Activated CD4-positive, CD25-positive, alpha-beta regulatory T cell treated with anti-CD3 and anti-CD28 coated beads, Interleukin-2, amount 50 U/mL, for 24 hours (primary cell): ENCODE results near the gene ID3.
"Not testable (repeated sequence)": the region's sequence is repeated elsewhere in the genome, so short reads cannot be mapped to it uniquely, and the experiment has no call there.

ENCODE experiments used
- ATAC-seq, 2 donors: fragments of 150-1000 bp; cut with Tn5 transposase; one replicate each; pipeline ENCODE4 v1.10.0; 2021; ENCODE audit warnings: mild to moderate bottlenecking in 1 of 2, moderate library complexity in 1 of 2

ID3 gene

DNA sequence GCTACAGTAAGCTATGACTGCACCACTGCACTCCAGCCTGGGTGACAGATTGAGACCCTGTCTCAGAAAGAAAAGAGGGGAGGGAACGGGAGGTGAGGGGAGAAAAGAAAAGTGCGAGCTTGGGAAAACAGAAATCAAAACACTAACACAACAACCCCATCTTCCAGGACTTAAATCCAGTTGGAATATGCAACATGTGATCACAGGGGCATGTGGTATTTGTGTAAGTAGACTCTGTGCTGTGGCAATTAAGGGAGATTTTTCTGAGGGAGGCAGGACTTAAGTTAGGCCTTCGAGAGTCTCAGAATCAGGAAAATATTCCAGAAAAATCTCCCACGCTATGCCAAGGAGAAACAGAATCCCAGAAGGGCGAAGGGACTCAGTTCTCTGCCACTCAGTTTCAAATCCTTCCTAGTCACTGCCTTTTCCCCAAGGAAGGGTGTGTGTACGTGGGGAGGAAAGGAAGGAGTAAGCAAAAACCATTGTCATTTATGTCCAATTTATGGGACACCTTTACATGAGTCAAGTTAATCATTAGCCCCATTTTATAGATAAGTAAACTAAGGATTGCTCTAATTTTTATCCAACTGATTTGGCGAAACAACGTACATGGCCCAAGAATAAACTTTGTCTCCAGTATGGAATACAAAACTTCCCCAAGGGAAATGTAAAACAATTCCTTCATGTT lies 12.3 kb downstream of the ID3 start:
- ATAC-seq = no peak

DNA sequence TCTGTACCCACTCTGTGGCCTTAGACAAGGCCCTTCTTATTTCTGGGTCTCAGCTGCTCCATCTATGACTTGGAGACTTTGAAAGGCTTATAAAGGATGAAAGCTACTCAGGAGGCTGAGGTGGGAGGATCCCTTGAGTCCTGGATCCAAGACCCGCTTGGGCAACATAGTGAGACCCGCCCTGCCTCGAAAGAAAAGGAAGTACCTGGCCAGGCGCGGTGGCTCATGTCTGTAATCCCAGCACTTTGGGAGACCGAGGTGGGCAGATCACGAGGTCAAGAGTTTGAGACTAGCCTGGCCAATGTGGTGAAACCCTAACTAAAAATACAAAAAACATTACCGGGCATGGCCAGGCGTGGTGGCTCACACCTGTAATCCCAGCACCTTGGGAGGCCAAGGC lies 13.4 kb downstream of the ID3 start:
- no peak for ATAC-seq

DNA sequence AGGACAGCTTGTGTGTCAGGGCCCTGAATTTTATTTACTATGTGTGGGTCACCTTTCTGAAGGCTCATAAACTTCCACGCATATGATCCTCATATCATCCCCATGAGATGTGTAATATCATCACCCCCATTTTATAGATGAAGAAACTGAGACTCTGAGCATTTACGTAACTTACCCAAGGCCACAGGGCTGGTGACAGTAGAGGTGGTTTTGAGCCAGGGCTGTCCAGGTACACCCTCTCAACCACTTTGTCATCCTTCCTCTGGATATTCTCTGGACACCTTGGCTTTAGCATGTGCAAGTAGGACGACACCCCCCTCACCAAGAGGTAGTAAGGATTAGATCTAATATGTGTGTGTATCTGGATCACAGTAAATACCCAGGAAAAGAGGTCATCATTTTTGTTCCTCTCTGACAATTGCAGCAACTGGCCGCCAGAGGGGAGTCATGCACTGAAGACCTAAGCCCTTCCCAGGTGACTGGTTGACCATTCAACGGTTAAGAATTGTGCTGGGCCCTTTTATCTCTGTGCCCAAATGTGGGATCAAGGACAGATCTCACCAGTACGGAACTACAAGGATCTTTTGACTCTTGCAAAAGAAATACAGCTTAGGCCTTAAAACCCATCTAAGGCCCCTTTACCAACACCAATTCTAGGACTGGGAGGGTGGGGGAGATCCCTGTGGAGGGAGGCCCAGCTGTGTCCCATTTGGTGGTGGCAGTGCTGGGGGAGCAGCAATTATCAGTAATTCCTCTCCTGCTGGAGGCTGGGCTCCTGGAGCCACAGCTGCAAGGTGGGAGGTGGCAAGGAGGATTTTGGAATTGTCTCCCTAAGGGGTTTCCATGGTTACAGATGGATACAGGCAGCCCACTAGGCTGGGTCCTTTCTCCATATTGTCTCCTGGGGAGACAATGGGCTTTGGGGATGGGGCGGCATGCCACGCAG lies 14.6 kb downstream of the ID3 start:
- peak; percentile 19 to 31 for ATAC-seq

DNA sequence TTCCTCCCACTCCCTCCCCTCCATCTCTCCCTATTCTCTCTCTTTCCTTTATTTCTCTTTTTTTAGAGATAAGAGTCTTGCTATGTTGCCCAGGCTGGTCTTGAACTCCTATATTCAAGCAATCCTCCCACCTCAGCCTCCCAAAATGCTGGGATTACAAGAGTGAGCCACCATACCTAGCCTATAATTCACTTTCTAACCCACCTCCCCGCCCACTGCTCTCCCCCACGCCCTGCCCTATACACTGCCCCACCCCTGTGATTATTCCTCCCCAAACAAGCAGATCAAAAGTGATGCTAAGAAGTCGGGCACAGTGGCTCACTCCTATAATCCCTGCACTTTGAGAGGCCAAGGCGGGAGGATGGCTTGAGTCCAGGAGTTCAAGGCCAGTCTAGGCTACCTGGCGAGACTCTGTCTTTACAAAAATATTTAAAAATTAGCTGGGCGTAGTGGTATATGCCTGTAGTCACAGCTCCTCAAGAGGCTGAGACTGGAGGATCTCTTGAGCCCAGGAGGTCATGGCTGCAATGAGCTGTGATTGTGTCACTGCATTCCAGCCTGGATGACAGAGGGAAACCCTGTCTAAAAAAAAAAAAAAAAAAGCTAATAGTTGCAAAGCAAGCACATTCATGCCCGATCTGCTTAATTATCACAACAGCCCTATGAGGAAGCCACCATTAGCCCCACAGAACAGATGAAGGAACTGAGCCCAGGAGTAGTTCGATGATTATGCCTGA lies 15.4 kb downstream of the ID3 start:
- ATAC-seq = no peak

DNA sequence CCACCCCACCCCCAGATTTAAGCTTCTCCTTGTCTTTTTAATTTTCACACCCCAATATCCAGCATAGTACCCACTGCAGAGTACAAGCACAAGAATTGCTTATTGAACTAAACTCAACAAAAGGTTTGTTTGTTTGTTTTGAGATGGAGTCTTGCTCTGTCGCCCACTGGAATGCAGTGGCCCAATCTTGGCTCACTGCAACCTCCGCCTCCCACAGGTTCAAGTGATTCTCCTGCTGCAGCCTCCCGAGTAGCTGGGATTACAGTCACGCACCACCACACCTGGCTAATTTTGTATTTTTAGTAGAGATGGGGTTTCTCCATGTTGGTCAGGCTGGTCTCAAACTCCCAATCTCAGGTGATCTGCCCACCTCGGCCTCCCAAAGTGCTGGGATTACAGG lies 16.4 kb downstream of the ID3 start:
- not testable (repeated sequence) for ATAC-seq

DNA sequence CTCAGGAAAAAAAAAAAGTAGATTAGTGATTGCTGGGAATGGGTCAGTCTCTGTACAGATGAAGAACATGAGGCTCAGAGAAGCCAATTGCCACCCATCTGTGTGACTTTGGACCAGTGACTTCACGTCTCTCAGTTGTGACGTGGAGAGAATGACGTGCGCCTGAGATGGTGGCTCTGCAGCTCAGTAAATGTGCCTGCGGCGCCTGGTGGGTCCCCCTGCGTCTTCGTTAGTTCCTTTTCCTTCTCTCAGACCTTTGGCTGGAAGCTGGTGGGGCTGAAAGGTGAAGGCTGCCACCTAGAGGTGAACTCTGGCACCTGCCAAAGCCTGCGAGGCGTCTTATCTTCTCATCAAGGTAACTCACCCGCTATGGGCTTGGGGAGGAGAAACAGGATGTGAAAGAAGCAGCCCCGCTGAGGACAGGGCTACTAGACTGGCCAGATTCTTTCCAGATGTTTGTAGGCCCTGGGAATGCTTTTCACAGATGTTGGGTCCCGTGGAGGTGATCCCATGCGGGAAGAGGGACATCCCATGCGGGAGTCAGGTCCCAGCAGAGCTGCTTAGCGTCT lies 19.5 kb downstream of the ID3 start:
- peak; percentile 94 to 95 for ATAC-seq

DNA sequence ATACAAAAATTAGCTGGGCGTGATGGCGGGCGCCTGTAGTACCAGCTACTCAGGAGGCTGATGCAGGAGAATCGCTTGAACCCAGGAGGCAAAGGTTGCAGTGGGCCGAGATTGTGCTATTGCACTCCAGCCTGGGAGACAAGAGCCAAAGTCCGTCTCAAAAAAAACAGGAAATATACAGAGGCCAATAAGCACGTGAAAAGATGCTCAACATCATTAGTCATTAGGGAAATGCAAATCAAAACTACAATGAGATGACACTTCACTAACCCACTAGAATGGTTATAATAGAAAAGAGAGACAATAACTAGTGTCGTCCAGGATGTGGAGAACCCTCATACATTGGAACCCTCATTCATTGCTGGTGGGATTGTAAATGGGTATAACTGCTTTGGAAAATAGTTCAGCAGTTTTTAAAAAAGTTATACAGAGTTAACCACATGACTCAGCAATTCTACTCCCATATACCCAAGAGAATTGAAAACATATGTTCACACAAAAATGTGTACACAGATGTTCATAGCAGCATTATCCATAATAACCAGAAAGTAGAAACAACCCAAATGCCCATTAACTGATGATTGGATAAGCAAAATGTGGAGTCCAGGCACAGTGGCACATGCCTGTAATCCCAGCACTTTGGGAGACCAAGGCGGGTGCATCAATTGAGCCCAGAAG lies 21.9 kb downstream of the ID3 start:
- ATAC-seq = no peak

DNA sequence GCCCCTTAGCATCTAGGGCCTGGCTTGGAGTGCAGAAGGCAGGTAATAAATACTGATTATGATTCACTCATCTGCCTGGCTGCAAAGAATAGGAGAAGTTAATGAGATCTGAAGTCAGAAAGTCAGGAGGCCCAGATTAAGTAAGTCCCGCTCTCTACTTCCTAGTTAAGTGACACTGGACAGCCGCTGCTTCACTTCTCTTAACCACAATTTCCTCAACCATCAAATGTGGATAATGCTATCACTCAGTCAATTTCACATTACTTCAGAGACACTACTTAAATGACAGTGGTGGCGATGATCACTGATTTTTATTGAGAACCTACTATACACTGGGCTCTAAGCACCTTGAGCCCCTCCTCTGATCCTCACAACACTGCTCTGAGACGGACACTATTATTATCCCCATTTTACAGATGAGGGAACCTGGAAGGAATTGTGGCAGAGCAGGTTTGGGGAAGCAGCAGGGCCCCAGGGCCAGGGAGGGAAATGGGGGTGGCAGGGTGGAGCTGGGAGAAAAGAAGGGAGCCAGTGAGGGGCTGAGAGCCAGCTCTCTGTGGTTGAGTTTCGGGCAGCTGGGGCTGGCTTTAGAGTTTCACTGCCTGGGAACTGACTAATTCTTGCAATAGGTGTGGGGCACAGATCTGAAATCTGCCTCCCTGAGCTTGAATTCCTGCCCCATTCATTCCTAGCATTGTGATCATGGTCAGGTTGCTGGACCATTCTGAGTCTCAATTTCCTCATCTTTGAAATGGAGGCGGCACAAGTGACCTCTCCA lies 25.9 kb downstream of the ID3 start:
- ATAC-seq = peak; percentile 53 to 56

DNA sequence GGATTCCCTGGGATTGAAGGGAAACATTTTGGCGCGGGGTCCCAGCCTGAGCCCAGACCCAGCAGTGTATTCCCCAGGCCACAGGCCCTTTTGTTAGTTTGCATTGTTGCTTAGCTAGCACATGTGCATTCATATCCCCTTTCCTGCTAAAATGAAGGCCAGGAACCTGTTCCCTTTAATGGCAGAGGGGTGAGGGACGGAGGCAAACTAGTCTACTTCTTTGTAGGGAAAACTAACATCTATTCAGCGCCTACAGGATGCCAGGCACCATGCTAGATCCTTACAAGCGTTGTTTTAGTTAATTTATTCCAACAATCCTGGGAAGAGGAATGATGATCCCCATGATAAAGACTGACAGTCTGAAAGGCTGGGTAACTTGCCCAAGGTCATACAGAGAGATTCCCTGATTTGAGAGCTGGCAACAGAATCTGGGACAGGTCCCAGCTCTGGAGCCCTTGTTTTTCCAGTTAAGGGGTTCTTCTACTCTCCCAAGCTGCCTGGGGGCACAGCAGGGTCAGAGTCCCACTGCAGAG lies 27.7 kb downstream of the ID3 start:
- ATAC-seq = no peak

DNA sequence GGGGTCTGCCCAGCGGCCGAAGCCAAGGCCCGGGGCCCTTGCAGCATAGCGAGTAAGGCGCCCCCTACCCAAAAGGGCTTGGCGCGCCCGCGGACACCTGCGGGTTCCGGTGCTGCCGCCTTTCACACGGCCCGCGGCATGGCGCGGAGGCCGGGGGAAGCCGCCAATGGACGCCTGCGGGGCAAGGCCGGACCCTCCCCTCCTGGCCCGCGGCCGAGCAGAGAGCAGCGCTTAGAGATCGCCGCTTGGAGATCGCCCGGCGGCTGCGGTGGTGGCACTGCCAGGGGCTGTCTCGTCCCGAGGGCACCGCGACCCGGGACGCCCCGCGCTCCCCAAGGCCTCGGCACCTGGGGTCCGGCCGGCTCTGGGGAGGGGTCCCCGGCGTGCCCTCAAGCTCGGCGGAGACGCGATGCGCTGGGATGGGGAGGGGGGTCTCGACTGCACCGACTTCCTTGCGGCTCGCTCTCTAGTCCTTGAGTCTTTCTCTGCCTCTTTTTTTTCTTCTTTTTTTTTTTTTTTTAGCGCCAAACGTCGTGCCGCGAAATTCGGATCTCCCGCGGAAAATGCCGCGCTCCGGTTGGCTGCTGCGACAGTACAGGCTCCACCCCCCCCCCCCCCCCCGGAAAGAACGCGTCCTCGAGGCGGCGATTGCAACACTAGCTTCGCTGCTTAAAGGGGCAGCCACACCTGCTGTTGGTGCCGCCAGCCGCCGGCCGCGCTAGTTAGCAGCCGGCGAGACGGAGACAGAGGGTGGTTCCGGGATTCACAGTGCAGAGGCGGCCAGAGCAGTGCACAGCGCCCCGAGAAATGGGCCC lies 28.3 kb downstream of the ID3 start, which contains the start of gene E2F2:
Gene E2F2 (minus strand): TSS at position 487 of the 815 bp plus-strand sequence. CDS start 440 bp downstream, at position 47.
- ATAC-seq = peak; percentile 72

DNA sequence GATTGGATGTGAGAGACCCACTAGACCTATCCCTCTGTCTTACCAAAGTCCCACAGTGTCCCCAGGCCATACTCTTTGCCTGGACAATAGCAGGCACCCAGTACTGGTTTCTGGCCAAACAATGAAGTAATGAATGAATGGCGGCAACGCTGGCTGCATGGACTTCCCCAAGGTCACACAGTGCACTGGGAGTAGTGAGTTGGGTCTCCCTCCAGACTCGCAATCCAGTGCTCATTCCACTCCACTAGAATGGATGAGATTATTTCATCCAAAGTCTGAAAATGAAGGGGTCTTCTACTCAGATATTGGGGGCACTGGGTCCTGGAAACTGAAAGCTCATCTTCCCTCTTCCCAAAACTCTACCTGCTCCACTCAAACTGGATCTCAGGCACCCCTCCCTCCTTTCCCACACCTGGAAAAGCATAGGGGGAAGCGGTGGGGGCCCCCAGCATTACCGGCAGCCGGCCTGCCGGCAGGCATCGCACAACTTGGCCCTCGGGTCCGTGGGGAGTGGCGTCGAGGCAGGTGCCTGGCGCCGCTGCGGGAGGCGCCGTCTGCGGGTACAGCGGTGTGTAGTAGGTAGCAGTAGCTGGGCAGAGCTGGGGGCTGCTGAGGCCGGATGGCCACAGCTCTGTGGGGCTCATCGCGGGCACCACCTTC lies 29.1 kb downstream of the ID3 start:
- ATAC-seq = no peak

DNA sequence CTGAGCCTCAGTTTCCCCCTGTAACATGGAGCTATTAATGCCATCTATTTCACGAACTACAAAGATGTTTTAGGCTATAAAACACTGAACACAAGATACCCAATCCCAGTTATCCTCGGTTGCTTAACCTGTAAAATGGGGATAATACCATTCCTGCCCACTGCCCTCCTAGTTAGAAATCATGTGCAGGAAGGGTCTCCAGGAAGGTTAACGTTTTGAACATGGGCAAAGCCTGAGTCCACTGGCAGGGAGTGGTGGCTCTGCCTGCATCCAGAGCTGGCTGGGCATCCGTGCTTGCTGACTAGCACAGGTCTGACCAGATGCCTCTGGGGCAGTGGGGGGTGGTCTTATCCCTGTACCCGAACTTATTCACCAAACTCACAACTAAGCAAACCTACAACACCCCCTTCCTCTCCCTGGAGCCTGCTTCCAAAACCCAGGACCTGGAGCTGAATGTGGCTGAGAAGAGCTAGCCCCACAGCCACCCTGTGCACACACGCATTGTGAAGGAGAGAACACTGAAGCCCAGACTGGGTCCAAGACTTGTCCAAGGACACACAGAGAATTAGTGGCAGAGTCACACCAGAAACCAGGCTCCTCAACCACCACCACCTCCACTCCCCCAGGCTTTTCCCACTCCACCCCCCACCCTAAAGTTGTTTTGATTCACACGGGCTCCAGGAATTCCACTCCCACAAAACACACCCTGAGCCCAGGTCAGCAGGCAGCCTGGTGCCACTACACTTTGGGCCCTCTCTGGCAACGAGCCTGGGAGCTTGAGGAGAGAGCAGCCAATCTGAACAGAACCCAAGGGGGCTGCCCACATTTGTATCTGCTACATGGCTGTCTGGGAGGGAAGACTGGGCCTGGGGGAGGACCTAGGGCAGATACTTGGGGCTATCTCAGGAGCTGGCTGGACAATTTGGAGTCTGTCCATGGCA lies 29.9 kb downstream of the ID3 start:
- no peak for ATAC-seq

DNA sequence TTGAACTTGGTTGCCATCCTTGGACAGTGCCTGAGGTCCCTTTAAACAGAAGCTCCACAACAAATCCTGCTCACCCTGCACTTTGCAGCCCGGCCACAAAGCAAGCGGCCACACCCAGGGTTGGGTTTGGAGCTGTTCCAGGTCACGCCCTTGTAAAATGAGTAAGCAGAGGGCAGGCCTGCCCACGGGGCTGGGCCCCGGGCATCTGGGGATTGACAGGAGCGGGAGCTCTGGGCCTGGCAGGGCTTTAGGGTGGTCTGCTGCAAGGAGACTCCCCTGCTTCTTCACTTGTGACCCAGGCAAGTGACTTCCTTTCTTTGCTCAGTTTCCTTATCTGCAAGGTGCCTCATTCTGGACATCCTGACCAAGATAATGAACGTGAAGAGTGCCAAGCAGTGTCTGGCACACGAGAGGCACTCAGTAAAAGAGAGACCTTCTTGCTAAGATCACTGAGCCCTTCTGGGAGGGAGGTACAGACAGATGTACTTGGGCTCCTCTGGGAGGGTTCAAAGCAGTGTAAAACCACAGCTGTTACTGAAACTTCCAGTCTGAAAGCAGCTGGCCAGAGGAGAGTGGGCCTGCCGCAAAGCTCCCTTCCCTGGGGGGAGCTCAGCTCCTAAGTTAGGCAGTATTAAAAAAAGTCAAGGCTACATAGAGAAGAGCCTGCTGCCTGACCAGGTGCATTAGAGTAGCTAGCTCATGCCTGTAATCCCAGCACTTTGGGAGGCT lies 30.9 kb downstream of the ID3 start:
- peak; percentile 63 to 66 for ATAC-seq

DNA sequence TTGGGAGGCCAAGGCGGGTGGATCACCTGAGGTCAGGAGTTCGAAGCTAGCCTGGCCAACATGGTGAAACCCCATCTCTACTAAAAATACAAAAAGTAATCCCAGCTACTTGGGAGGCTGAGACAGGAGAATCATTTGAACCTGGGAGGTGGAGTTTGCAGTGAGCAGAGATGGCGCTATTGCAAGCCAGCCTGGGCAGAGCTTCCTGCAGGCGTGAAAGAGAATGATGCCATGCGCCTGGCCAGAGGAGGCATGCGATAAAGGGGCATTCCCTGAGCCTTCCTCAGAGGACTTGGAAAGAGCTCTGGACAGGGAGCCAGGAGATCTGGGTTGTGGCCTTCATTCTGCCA lies 31.4 kb downstream of the ID3 start:
- peak in 1 of 2 donors; percentile 2 for ATAC-seq

DNA sequence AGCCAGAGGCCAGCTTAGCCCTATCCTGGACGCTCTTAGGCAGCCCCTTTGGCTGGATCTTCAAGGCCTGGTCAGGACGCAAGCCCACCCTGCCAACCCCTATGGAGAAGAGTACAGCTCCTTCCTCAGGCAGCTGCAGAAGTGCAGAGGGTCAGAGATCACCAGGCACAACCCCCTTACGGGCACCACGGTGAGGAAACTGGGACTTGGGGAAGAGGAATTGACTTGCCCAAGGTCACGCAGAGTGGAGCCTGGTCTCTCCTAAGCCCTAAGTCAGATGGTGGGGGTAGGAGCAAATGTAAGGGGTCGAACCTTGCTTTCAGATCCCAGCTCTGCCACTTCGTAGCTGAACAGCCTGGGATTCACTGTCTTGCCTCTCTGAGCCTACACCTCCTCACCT lies 31.9 kb downstream of the ID3 start:
- no peak for ATAC-seq

DNA sequence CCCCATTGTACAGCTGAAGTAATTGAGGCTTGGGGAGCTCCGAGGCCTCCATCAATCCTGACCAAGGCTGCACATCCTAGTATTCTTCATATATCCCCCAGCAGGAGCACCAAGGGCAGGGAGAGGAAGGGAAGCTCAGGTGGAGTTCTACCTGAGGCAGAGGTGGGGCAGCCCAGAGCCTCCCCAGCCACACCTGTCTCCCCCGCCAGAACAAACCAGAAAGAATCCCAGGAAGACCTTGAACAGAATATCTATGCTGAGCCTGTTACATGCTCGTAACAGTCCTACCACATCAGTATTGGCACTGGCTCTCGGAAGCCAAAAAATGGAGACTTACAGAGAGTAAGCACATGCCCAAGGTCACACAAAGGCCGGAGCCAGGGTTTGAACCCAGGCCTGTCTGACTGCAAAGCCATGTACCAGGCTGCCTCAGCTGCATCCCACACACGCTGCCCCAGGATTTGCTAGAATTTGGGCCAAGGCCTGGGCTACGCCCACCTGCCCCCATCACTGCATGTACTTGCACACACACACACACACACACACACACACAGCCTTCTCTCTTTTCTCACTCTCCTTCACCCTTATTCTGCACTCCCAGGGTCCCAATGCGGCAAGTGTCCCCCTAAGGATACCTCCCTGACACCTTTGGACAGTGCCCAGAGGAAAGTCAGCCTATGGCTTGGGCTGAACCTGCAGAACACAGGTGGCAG lies 32.8 kb downstream of the ID3 start:
- no peak for ATAC-seq
